ENCODE data around the gene U2SURP. TPM values are rescaled to one million over a fixed set of nuclear protein-coding genes. Genes with fewer than 3 reads are reported as not detected.

The U2SURP gene
- total RNA-seq, 1 experiment from 2014 or later = 168 TPM

- Mint-ChIP-seq H3K4me3 (no peak overlapping the region), H3K4me1 (peaks cover 5% of the 10 kb centered on the region in 2 experiments), H3K9me3 (no peaks in the 10 kb centered on the region), H3K36me3 (ENCODE audit: insufficient read depth in 1 of 3, low read depth in 3 of 3) (peaks cover 0 to 8% (median 6%) of the 10 kb centered on the region in 3 experiments; a peak in 4 of 7 replicates), H3K27me3 (ENCODE audit: low read depth) (no peaks in the 10 kb centered on the region), H3K27ac (peak overlapping the region in 2 of 3 experiments; percentile 14 to 15; a peak in 2 of 7 replicates)
- Histone ChIP-seq H3K9ac (ENCODE audit: extremely low read depth, insufficient read length, low read length) (no peak overlapping the region), H3T11ph (ENCODE audit: low read length) (no peak overlapping the region), H3K4me2 (ENCODE audit: insufficient read depth, insufficient read length, low read length) (no peak overlapping the region), H3K27me3 (ENCODE audit: insufficient read depth, low read length) (no peaks in the 10 kb centered on the region), H3K79me2 (ENCODE audit: insufficient read depth, low read length) (no peaks in the 10 kb centered on the region), H3K14ac (ENCODE audit: insufficient read depth, low read length) (no peak overlapping the region), H2BK120ac (ENCODE audit: low read depth, low read length, poor library complexity, severe bottlenecking) (no peak overlapping the region), H3K4me1 (ENCODE audit: insufficient read depth, low read length) (peaks cover 3% of the 10 kb centered on the region; the same call in 1 of the 2 replicates), H3K23ac (ENCODE audit: insufficient read length, low read depth, low read length) (no peak overlapping the region), H2AFZ (ENCODE audit: low read length) (no peak overlapping the region), H3K79me1 (ENCODE audit: insufficient read depth, low read depth, low read length, poor library complexity, severe bottlenecking) (no peaks in the 10 kb centered on the region), H3K9me3 (ENCODE audit: control insufficient read depth, low read depth, low read length) (no peaks in the 10 kb centered on the region), H3K4ac (ENCODE audit: low read depth, low read length) (no peak overlapping the region), H4K91ac (ENCODE audit: insufficient read length, low read depth, low read length) (no peak overlapping the region), H2BK20ac (ENCODE audit: low read depth, low read length, poor library complexity, severe bottlenecking) (no peak overlapping the region), H4K20me1 (ENCODE audit: control insufficient read depth, insufficient read depth, insufficient read length) (no peaks in the 10 kb centered on the region), H4K8ac (replicated peaks; ENCODE audit: insufficient read length, low read depth, low read length) (no peak overlapping the region), H3K18ac (ENCODE audit: insufficient read length, low read depth, low read length) (no peak overlapping the region), H3K27ac (ENCODE audit: insufficient read length, low read depth, low read length) (no peak overlapping the region), H3K23me2 (ENCODE audit: insufficient read length, low read depth, low read length, poor library complexity, severe bottlenecking) (no peaks in the 10 kb centered on the region), H4K5ac (ENCODE audit: insufficient read length, low read depth, low read length) (no peak overlapping the region), H2BK12ac (ENCODE audit: insufficient read length, low read depth, low read length) (no peak overlapping the region), H3K56ac (ENCODE audit: insufficient read length, low read depth, low read length) (no peak overlapping the region), H2AK5ac (ENCODE audit: insufficient read length, low read length) (no peak overlapping the region), H2BK5ac (ENCODE audit: insufficient read length, low read length) (no peak overlapping the region), H2BK15ac (ENCODE audit: low read depth, low read length) (no peak overlapping the region)
- WGBS (ENCODE audit: extremely low coverage, insufficient read length, low lambda C conversion rate) = no CpG with 5 or more reads among the region's 2 CpGs
- DNase-seq = no peak
- TF ChIP-seq CTCF (conservative IDR thresholded peaks at IDR 0.05) = no peak
Observed at GRCh38 chr3:143063018-143063417, 61.6 kb downstream of the U2SURP start.

Data from H9 (cell line).